Measurements from ENCODE around the gene BMP6. TPM values are rescaled to one million over a fixed set of nuclear protein-coding genes. Genes with fewer than 3 reads are reported as not detected.

Gene BMP6
- polyA plus RNA-seq, 1 experiment: 0.77 TPM

DNA sequence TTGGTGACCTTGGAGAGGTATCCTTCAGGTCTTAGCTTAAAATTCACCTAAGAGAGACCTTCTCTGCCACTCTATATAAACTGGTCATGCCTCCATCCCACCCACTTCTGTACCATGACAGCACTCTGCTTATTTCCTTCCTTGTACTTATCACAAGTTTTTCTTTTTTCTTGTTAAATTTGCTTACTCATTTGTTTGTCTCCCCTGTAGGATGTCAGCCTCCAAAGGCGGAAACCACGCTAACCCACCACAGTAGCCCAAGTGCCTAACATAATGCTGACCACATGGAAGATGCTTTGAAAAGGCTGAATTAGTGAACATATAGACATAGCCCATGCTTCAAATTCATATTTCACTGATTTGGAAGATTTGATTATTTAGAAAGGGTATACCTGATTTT, 5.4 kb downstream of the BMP6 start:
- no peak overlapping the region for H3K4me3 ChIP-seq (ENCODE audit: low read depth, low read length)
- CTCF ChIA-PET: no interaction called here

DNA sequence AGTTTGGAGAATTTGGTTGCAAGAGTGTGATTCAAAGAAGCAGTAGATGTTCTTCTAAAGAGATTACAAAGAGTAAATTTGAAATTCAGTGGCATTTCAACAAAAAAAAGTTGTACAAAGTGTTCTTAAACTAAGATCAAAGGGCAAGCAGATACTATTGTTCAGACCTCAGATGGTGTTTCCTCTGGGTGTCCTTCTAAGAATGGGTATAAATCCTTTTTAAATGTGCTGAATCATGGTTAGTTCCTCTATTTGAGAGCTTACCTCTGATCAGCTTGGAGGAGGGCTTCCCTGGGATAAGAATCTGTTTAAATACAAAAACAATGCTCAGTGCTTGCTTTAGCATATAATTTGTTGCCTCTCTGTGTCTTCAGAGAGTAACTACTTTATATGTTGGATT, 6.3 kb downstream of the BMP6 start:
- DNase-seq (ENCODE audit: low read depth, low spot score): no peak
- Histone ChIP-seq H3K9me3 (ENCODE audit: control insufficient read depth, insufficient read depth, low read length) (no peaks in the 10 kb centered on the region; the same call in 1 of the 2 replicates), H3K27me3 (ENCODE audit: control insufficient read depth, insufficient read depth, low read length) (peaks cover 15% of the 10 kb centered on the region), H3K27ac (ENCODE audit: low read depth, low read length) (no peak overlapping the region), H3K4me3 (ENCODE audit: low read depth, low read length) (no peak overlapping the region)
- CTCF ChIA-PET: no interaction called here
- POLR2A ChIA-PET: no interaction called here
- TF ChIP-seq CTCF (IDR thresholded peaks at IDR 0.05; ENCODE audit: low read depth, low read length): no peak

More for the DNA sequence above, 5.4 kb downstream of the BMP6 start:
- Histone ChIP-seq H3K9me3 (ENCODE audit: control insufficient read depth, insufficient read depth, low read length) (no peaks in the 10 kb centered on the region; the same call in 1 of the 2 replicates), H3K27ac (ENCODE audit: low read depth, low read length) (no peak overlapping the region), H3K27me3 (ENCODE audit: control insufficient read depth, insufficient read depth, low read length) (peaks cover 20% of the 10 kb centered on the region)
- POLR2A ChIA-PET: no interaction called here
- no peak for TF ChIP-seq CTCF (IDR thresholded peaks at IDR 0.05; ENCODE audit: low read depth, low read length)
- no peak for DNase-seq (ENCODE audit: low read depth, low spot score)

DNA sequence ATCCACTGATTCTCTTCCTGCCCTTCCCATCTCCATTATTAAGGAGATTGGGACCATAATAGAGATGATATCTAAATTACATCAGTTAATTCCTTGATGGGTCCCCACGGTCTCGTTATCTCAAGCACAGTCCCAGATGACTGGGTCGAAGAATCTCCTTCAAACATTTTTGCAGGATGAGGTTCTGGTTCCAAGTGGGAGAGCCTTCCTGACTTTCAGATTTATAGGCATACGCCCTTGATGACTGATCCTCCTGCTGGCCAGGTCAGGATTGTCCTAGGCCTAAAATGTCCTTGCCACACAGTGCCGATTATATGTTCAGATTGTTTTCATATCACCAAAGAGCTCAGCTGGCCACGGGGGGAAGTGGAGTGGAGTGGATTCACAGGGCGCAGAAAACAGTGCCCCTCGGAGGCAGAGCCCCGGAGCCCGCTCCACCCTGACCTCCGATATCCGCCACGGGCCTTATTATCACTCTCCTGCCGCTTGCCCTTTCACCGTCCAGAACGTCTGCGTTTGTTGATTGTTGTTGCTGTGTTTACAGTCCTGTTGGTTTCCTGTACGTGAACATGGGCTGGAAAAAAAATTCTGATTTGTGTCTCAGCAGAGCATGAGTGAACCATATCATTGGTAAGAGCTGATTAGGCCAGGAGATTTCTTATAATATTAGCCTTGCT, 8.9 kb downstream of the BMP6 start:
- Histone ChIP-seq H3K4me3 (ENCODE audit: low read depth, low read length) (no peak overlapping the region), H3K9me3 (ENCODE audit: control insufficient read depth, insufficient read depth, low read length) (no peaks in the 10 kb centered on the region), H3K27ac (ENCODE audit: low read depth, low read length) (no peak overlapping the region), H3K27me3 (ENCODE audit: control insufficient read depth, insufficient read depth, low read length) (peaks cover under 1% of the 10 kb centered on the region)
- no peak for DNase-seq (ENCODE audit: low read depth, low spot score)
- ChIA-PET POLR2A (no interaction called here), CTCF (interaction anchor here (2.0 kb wide), 1 partner anchor 12 kb away, joined by 10 read pairs; no protein-coding TSS in a partner anchor)
- no peak for TF ChIP-seq CTCF (IDR thresholded peaks at IDR 0.05; ENCODE audit: low read depth, low read length)

DNA sequence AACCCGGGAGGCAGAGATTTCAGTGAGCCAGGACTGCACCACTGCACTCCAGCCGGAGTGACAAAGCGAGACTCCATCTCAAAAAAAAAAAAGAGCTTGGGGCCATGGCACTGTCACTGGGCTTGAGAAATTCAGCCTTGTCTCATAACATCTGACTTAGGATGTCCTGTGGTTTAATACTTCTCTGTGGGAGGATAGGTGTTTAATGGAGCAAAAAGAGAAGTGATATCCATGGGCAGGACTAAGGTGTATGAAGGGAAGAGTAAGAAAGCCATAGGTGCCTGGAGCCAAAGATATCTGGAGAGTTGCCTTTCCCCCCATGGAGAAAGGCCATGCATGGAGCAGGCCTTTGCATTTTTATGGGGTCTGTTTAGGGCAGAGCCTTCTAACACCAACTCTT, 11.2 kb downstream of the BMP6 start:
- no peak overlapping the region for H3K4me3 ChIP-seq (ENCODE audit: low read depth, low read length)
- H3K27ac ChIP-seq (ENCODE audit: low read depth, low read length): no peak overlapping the region
- ChIA-PET CTCF (interaction anchor here (1.3 kb wide), 1 partner anchor 1013 kb away, joined by 3 read pairs; no protein-coding TSS in a partner anchor), POLR2A (interaction anchor here (0.6 kb wide), 1 partner anchor 9 kb away, joined by 3 read pairs; no protein-coding TSS in a partner anchor)
- no peak for TF ChIP-seq CTCF (IDR thresholded peaks at IDR 0.05; ENCODE audit: low read depth, low read length)
- no peak for DNase-seq (ENCODE audit: low read depth, low spot score)
- H3K9me3 ChIP-seq (ENCODE audit: control insufficient read depth, insufficient read depth, low read length): no peaks in the 10 kb centered on the region
- peaks cover 4% of the 10 kb centered on the region for H3K27me3 ChIP-seq (ENCODE audit: control insufficient read depth, insufficient read depth, low read length)

DNA sequence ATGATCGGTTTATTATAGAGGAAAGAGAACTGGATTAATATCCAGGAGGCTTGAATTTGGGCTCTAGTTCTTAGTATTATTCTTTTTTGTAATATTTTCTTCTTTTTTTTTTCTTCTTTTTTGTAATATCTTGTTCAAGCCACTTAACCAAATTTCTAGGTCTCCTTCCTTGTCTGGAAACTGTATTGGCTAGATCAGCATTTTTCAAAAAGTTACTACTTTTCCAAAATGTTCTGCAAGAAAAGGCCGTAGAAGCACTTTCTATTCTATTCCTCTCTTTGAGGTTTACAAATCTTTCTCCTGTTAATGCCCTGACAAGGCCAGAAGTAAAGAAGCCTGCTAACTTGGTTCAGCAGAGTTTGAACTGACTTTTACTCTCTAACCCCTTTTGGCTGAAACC, 12.0 kb downstream of the BMP6 start:
- peaks cover 4% of the 10 kb centered on the region for H3K27me3 ChIP-seq (ENCODE audit: control insufficient read depth, insufficient read depth, low read length)
- no peak overlapping the region for H3K27ac ChIP-seq (ENCODE audit: low read depth, low read length)
- no peak for TF ChIP-seq CTCF (IDR thresholded peaks at IDR 0.05; ENCODE audit: low read depth, low read length)
- ChIA-PET POLR2A (no interaction called here), CTCF (interaction anchor here (1.3 kb wide), 1 partner anchor 1014 kb away, joined by 3 read pairs; no protein-coding TSS in a partner anchor)
- no peak overlapping the region for H3K4me3 ChIP-seq (ENCODE audit: low read depth, low read length)
- DNase-seq (ENCODE audit: low read depth, low spot score): no peak
- no peaks in the 10 kb centered on the region for H3K9me3 ChIP-seq (ENCODE audit: control insufficient read depth, insufficient read depth, low read length)

All from AG04450 (cell line).